HG03469 (cell line): Measurements from ENCODE around the gene TFPI.

Experiments used
- ATAC-seq: cut with Tn5 transposase; IDR thresholded peaks from one replicate; pipeline ENCODE4 v1.9.1; 2021; ENCODE audit warnings: mild to moderate bottlenecking, moderate library complexity, moderate number of reproducible peaks; ENCODE audit not compliant: unreplicated experiment

The TFPI gene

DNA sequence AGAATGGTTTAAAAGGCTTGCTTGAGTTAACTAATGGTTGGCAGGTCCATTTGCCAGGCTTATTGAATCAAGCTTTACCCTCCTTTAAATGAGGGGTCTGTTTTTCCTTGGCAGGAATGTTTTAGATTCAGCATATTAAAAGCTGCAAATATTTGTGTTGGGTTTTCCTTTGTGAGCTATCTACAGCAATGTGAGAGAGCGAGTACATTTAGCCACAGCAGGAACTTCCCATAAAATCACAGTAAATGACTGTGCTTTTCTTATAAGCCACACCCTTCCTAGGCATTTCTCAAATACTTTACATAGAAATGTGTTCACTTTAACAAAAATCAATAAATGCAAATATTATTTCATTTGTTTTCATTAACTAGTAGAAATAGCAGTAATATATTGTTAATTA, 130.1 kb downstream of the TFPI start:
- ATAC-seq: no peak

DNA sequence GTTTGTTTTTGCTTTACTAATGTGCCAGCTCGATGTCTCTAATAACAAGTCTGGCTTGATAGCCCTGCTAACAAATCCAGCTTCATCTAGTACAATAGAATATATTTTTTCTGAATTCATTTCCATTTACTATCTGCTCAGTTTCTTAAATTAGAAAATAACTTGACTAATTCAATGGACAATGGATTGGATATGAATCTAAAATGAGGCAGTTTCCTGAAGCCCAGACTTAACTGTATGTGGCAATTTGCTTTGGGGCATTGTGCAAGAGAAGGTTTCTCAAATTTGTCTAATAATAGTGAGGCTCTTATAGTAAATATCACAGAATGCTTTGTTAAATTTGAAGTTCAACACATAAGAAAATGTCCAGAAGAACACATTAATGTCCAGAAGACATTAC, 132.0 kb downstream of the TFPI start:
- ATAC-seq: no peak

DNA sequence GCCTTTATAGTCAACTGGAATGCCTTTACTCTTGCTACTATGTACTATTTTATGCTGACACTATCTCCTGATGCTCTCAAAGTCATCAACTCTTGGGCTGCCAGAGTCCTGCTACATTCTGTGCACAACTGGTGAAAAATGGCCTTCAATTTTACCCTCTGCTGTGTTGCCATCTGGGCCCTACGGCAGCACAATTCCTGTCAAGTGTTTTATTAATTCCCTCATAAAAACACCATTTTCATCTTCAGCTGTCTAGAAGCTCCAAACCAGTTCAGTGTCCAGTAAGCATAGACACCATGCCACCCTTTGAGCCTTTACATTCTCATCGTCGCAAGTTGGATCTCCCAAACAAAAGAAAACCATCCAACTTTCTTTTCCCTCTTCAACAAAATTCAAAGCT, 132.7 kb downstream of the TFPI start:
- ATAC-seq: no peak

DNA sequence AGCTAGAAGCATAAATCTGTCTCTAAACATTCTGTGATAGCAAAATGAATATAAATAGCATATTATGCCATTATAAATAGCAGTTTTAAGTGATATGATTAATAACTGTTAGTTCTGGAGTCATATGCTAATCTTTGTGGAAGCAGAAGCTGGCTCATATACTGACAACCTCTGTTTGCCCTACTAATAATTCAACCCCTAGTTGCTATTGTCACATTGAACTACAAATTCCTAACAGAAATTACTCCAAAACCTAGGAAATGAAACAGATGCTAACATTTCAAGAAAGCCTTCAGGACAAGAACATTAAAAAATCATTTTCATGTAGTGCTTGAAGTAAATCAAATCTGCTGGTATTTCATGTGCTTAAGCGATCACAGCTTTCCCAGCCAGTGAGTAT, 134.4 kb downstream of the TFPI start:
- no peak for ATAC-seq

DNA sequence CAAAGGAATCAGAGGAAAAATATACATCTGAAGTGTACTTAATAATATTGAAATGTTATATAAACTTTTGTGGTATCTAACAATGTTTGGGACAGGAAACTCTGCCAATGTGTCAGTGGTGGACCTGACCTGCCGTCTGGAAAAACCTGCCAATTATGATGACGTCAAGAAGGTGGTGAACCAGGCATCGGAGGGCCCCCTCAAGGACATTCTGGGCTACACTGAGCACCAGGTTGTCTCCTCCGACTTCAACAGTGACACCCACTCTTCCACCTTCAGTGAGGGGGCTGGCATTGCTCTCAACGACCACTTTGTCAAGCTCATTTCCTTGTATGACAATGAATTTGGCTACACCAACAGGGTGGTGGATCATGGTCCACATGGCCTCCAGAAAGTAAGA, 138.8 kb downstream of the TFPI start:
- ATAC-seq: no peak
